ENCODE measurements around the gene C1orf53.
A peak's percentile ranks its signal among the peaks of the same experiment; 100 is the strongest.

C1orf53 gene

DNA sequence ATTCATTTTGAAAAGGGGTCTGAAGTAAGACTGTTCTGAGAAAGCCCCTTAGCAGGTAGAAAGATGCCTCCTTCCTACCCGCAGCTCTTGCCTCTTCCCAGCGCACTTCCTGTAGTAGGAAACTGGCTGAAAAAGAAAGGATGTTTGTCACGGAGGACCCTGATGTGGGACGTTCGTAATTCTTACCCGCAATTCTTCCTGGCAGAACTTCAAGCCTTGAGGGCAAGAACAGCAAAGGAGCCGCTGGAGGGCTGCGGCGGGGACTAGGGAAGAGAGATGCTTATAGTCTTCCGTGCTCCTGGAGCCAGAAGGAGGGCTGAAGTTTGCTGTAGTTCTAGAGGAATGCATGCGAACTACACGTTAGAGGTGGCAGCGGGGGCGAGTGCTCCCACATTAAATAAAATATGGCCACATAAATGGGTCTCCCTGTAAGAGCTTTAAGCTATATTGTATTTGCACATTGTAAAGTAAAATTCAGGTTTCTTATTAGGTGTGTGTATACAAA is 6.3 kb downstream of the C1orf53 start:
- DNase-seq = no peak

DNA sequence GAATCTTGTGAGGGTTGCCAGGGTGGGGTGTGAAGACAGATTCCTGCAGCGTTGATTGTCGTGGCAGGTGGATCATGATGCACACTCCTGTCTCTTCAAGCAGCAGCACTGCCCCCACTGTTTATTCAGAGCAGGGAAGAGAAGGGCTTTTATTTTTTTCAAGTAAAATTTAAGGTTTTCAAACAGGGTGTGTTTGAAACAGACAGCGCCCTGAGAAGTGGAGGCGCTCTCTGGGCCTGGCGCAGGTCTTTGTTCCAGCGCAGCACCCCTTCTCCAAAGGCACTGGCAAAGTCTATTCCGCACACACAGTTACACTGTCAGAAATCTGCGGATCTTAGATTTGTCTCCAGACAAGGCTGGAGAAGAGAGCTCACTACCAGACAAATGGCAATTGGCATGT is 7.0 kb downstream of the C1orf53 start:
- no peak for DNase-seq

DNA sequence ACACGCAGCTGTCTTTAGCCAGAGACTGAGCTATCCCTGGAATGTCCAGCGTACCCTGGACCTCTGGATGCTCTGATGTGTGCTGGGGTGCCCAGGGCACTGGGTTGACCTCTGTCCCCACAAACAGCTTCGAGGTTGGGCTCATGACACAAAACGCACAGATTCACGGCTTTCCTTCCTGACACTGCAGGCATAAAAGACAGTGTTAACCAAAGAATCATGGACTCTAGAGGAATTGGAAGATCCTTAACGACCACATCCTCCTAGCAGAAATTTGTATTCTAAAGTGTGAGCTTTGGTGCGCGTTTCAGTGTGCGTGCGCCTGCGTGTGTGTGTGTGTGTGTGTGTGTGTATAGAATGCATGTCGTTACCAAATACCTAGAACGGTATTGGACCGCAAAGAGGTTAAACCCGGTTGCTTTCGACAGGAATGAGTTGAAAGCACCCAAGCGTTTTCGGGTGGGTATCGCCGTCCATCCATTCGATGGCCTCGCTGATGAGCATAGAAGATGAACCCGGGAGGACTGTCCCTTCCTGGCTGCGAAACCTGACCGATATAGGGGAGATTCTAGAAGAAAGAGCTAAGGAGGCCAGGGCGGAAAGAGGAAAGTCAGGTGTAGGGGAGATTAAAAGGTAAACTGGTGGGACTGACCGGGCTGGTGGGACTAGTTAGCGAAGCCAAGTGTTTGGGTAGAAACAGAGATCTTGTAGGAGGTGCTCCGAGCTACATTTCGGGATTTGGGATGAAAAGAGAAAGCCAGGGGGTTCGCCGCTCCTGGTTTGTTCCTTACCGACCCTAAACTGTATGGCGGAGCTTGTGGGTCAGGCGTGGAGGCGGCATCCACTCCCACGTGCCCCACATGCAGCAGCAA is 7.9 kb downstream of the C1orf53 start:
- DNase-seq = no peak

DNA sequence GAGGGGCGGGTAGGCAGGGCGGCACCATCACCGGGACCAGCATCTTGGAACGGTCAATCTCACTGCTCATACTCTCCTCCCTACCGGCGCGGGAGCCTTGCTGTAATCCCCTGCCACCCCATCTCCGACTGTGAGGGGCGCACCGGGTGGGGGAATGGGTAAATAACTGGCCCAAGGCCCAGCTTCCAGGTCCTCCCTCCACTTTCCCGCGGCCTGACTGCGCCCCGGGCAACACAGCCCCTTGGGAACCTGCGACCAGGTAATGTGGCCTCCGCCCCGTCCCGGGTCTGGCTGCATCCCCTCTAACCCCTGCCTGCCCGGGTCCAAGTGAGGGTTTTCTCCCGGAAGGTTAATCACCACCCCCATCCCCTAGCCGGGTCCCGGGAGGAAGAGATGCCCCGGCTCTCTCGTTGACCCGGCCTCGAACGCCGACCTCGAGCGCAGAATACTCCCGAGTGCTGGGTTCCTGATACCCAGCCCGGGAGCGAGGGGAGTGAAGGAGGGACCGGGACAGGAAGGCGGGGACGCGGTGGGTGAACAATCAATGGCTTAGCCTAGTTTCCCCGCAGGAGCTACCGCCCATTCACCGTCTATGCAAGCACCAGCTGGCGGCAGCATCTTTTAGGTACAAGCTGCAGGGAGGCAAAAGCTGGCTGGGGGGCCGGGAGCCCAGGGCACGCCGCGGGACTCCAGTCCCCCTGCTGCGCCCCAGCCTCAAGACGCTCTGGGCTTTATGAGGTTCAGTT is 8.9 kb downstream of the C1orf53 start:
- peak; percentile 38 for DNase-seq

DNA sequence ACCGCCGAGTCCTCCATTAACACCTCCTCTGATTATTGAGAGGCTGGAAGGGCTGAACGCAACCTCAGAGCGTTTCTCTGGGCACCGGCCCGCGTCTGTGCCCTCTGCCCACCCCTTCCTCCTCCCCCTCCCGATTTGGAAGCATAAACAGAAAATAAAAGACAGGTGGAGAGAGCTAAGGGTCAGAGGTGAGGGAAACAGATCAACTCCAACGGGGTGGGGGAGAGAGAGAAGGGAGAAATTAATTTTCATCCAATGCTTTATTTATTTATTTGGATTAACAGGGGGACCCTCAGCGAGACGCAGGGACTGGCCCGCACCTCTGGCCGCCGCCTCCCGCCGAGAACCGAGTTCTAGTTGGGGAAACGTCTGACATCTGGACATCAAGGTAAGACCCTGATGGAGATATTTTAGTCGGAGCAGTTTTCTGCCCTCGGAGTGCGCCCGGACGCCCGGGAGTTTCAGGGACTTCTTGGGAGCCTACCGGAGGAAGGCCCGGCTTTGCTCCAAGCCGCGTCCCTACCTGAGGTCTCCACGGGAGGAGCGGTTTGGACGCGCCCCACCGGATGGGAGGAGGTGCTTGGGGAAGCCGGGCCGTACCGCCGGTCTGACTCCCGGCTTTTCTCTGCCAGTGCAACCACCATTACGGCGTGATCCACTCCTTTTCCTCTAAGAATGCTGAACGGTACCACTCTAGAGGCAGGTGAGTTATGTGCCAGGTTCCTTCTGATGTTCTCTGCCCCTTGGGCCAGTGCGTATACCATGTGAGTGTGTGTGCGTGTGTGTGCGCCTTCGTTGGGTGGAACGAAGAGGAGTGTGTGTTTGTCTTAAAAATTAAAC is 9.6 kb downstream of the C1orf53 start:
- DNase-seq = peak; percentile 27

DNA sequence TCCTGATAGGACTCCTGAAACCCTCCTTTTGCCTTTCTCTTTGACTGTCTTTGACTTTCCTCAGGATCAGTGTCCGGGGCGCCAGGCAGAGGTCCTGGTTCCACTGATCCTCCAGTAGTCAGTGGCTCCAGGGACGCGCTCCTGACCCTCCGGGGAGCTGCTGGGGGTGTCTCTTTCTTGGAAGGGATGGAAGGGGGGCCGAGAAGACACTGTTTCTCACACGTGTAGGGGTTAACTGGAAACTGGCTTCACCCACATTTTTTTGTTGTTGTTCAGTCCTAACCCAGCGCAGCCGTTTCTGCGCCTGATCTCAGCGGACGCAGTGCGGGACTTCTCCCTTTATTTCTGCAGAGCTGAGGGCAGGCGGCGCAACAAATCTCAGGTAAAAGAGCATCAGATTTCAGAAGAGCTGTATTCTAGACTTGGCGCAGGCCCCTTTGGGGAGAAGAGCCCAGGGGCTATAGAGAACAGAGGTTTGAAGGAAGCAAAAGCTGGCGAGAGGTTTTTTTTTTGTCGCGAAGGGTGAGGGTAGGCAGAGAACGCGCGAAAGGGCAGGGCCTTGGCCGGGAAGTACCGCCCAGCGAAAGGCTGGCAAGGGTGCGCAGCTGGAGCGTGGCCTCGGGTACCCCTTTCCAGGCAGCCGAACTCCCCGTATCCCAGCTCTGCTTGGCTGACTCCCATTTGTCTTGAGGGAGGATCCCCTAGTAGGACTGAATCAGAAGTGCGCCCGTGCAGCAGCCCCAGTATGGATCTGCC is 10.5 kb downstream of the C1orf53 start:
- DNase-seq = no peak

DNA sequence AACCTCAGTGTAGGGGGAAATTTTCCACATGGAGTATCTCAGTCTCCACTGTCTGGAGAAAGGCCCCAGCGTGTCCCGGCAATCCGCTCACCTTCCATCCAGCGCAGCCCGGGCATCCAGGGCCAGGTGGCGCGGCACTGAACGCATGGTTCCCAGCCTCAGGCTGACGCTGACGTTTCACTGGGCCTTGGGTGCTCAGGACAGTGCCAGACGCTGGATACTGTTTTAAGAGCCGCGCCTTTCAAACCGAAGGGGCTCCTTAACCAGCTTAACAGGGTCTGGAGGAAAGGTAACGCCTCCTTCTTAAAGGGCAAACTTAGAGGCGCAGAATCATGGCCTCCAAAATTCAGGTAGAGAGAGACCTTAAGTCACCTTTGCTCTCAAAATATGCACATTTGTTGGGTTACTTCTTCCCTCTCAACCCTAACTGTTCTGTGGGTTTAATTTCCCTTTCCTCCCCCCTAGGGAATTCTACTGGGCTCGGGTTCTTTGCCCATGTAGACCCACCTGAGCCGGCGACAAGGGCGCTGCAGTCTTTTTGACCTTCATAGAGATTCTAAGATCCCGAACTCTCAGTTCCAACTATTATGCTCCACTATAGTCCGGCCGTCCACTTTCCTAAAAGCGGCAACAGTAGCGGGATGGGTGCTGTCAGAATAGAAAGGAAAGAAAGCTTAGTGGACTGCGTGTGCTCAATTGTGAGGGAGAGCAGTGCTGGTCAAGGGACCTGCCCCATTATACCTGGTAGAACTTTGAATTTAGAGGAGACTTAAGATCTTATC is 11.3 kb downstream of the C1orf53 start:
- no peak for DNase-seq

DNA sequence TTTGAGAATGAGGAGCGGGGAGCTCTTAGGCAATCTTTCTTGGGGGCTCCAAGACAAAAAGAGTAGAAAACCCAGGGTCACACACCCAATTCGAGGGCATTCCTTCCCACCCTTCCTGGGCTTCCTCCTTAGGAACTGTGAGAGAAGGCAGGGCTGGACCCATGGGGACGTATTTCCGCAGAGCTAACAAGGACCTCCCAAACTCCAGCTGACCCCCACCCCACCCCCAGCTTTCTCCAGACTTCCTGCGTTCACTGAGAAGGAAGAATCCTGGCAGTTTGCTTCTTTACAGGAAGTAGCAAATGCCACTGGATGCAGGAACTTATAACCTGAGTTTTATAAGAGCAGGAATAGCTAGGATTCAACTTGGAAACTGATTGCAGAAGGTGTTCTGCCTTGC is 12.1 kb downstream of the C1orf53 start:
- DNase-seq = no peak

DNA sequence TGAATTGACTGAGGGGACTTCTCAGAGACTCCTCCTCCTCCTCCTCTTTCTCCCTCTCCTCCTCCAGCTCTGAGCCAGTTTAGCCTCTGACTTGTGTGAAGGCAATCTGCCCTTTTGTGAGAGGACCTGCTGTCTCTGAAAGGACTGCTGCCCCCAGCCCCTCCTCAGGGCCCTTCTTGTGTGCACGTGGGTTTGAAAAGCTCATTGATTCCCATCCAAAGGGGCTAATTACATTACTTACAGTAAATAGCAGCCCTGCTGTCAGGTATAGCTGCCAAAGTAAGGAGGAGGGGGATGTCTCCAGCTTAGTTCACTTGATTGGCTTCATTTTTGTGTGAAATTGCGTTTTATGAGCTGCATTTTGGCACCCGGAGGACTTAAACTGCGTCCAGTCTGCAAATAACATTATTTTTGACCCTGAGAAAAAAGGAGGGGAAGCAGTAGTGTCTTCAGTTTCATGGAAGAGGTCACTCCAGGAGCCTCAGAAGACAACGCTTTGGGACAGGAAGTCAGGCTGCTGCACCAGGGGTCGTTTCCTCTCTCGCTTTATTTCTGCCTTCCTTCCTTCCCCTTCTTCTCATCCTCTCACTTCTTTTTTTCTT is 12.9 kb downstream of the C1orf53 start:
- DNase-seq = no peak

DNA sequence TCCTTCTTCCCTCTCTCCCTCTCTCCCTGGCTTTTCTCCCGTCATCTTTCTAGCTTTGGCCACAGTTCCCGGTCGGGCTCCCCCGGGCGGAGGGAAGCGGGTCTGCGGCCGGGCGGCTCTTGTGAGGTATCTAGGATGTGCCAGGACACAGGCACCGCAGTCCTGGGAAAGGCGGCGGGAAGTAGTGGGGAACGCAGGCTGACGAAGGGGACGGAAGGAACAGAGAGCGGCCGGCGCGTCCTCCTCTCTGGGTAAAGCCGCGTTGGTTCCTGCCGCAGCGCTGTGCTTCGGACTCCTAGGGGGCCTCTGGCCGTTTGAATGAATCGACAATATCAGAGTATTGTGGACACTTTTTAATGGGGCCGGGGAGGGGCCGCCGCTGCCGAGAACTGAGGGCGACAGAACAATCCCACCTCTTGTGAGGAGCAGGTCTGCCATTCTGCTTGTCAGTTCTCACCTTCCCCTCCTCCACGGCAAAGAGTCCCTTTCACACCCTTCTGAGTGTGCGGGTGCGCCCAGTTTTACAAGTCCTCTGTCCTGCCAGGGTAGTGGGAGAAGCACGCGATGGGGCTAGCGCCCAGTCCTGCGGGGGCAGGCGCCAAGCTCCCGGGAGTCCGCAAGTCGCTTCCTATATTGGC is 13.6 kb downstream of the C1orf53 start:
- peak; percentile 22 for DNase-seq

DNA sequence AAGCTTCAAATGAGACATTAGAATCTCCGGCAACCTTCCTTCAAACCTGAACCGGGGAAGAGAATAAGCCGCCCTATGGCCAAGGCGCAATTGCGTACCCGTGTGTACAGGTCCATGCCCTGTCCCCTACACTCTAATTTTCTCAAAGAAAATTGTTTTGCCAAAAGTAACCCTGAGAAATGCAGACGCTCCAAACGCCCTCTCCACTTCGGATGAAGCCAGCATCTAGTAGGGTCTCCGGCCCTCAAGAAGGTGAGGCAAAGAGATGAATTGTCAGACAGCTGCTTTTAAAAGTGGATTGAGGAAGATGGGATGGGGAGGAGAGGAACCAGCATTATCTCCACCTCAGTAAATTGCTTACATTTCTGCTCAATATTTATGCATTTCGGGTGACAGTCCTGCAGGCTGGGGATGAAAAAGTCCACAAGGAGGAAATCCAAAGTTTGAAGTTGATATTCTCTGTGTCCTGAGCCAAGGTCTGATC is 14.1 kb downstream of the C1orf53 start:
- no peak for DNase-seq

DNA sequence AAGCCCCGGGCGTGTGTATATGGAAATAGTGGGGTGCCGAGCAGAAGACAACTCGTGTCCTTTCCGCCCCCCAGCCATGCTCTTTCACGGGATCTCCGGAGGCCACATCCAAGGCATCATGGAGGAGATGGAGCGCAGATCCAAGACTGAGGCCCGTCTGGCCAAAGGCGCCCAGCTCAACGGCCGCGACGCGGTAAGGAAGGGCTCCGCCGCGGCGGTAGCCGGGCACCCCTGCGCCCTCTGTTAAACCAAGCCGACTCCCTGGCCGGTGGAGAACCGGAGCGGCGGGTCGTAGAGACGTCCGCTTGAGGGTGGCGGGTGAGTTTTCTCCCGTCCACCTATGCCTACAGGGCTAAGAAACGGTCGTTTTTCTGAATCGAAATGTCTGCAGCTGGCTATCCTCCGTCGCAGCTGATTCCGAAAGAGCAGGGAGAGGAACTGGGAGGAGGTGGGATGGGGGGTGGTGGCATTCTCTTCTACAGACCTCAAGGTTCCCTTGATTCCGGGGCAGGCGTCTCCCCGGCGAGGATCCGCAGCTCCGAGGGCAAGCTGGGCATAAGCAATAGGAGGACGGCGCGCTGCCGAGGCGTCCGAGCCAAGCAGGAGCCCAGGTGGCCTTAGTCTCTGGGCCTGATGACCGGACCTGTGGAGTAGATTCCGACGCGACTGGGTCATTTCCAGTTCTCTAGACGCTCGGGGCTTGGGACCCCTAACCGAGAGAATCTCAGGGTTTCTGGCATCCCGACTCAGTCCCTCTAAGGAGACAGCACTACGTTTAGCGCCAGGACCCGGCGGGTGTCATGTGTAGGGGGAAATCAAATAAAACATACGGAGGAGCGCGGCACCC is 15.6 kb downstream of the C1orf53 start:
- DNase-seq = peak; percentile 41

DNA sequence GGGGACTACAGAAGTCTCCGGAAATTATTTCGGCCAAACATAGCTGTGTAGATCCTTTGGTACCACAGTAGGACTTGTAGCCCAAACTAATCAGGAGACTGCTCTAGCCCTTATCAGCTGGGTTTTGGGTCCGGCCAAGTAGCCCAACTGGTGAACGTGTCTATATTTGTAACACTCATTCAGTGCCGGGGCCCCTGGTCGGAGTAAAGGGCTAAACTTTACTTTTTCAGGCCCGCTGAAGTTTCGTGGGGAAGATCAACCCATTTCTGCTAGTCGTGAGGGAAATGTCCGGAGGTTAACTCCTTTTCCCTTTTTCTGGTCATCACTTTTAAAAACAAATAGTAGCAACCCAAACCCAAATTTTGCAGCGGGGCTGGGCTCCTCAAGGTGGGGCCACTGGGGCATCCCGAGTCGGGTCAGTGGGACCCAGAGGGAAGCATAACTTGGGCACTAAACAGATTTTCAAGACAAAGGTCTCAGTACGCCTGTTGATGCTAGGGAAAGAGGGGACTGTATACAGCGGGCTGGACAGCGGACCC is 16.4 kb downstream of the C1orf53 start:
- no peak for DNase-seq

DNA sequence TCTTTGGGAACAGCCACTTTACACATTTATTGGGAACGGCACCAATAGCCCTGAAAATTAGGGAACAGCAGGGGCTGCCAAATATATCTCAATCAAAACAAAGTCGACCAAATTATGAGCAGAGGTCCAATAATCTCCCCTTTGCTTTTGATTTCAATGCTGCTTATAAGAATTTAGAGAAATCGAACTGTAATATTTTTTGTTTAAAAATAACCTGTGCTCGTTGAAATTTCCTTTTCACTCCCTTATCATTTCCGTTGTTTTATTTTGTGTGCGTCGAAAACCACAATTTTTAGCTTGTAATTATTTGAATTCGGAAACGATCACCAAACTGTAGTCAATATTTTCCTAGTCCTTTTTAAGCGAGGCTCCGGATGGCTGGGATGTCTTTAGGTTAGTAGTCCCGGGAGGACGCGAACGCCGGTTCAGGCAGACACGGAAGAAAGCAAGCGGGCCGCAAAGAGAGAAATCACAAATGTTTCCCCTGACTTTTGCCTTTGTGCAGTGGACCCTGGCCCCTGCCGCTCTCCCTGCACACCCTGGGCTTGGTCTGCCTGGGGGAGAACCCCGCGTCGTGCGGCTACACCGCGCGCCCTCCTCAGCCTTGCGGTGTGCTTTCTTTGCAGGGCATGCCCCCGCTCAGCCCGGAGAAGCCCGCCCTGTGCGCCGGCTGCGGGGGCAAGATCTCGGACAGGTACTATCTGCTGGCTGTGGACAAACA is 17.1 kb downstream of the C1orf53 start:
- peak; percentile 36 for DNase-seq

DNA sequence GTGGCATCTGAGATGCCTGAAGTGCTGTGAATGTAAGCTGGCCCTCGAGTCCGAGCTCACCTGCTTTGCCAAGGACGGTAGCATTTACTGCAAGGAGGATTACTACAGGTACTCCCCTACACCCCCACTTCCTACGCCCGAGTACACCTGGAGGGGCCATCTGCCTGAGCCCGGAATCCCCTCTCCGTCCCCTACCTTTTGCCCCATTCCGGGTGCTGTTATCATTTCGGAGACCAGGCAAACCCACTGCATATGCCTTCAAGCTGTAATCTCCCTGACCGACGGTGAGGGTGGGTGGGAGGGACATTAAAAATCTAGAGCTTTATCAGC is 17.6 kb downstream of the C1orf53 start:
- DNase-seq = no peak

DNA sequence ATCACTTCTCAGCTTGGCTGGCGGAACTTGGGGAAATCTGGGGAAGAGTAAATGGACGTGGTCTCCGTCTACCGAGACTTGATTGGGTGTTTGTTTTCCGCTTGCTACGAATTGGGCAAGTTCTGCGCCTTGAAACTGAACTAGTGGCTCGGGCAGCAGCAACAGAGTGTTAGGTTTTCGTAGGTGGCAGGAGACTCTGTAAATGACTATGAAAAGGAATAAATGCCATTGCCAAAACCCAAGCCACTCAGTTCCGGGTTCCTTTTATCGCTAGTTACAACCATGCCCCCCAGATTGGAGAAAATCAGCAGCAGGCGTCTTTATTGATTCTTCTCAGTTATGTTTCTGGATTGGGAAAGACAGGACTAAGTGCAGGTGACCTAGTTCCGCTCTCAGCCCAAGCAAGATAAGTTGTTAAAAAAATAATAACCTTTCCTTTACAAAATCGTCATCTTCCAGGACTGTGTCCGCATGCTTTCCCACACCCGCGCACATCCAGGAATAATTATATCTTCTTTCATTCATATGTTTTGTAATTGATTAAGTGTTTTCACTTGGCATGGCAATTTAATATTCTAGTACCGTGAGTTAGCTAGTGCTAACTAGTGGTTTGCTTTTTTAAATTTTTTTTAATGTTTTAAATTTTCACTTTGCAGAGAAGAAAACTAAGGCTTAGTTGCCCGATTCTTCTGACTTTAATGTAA is 18.1 kb downstream of the C1orf53 start:
- peak; percentile 34 for DNase-seq

DNA sequence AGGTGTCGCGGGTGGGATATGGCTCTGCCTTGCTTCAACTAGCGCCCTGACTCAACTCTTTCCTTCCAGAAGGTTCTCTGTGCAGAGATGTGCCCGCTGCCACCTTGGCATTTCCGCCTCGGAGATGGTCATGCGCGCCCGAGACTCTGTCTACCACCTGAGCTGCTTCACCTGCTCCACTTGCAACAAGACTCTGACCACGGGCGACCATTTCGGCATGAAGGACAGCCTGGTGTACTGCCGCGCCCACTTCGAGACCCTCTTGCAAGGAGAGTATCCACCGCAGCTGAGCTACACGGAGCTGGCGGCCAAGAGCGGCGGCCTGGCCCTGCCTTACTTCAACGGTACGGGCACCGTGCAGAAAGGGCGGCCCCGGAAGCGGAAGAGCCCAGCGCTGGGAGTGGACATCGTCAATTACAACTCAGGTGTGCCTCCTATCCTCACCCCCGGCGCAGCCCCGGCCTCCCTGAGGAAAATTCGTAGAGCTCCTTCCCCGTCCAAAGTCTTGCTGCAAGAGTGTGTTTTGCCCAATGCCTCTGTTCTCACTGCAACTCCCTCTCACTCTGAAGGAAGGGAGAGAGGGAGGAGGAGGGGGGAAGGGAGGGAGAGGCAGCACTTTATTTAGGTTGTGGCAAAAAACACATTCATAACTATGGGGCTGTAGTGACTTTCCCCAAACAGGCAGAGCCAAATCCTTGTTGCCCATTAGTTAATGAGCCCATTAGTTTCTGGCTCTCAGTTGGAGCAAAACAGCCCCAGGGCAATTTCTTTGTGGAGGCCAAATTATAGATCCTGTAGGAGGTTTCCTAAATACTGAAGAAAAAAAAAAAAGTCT is 19.0 kb downstream of the C1orf53 start:
- no peak for DNase-seq
